ENCODE results near the gene MTNR1B.

The MTNR1B gene

GRCh38 chr11:92978271-92979111 lies 9.0 kb downstream of the MTNR1B start:
- no peak for DNase-seq

- no peak for DNase-seq
Measured at GRCh38 chr11:92979176-92979575, 9.7 kb downstream of the MTNR1B start.

- DNase-seq = no peak
Measured at GRCh38 chr11:92980312-92980711, 10.9 kb downstream of the MTNR1B start.

GRCh38 chr11:92981508-92982043 lies 12.1 kb downstream of the MTNR1B start:
- DNase-seq = no peak

- DNase-seq = no peak
Measured at GRCh38 chr11:92986585-92986984, 17.1 kb downstream of the MTNR1B start.

DNA sequence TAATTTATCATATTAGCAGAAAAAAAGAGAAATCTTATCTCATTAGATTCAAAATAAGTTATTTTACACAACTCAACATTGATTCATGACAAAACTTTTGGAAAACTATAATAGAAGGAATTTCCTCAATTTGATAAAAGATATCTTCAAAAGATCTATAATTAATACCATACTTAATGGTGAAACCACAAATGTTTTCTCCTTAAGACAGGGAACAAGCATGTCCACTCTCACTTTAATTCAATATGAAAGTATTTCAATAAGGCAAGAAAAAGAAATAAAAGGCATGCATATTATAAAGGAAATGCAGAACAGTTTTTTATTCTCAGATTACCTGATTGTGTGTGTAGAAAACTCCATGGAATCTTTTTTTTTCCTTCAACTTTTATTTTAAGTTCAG lies 23.6 kb downstream of the MTNR1B start:
- no peak for DNase-seq

GRCh38 chr11:93000511-93001476 lies 31.3 kb downstream of the MTNR1B start:
- DNase-seq = no peak

- no peak for DNase-seq
Measured at GRCh38 chr11:93001806-93002205, 32.4 kb downstream of the MTNR1B start.

GRCh38 chr11:93002380-93002779 lies 32.9 kb downstream of the MTNR1B start:
- DNase-seq = no peak

DNA sequence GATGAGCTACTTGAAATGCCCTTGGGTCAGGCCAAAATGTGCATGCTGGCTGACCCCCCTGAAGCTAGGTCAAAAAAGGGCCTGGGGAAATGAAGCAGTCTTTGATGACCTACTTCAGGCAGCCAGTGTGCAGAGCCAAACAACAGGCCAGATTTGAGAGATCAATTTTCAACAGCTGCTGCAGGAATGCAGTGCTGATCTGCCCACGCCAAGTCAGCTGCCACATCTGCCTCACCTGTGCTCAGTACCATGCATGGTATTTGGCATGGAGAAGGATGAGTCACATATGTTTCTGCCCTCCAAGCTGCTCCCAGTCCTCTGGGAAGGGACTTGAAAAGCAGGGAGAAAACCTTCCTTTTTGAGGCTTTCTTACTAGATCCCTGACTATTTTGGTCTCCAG lies 35.8 kb downstream of the MTNR1B start:
- DNase-seq = no peak

- no peak for DNase-seq
Measured at GRCh38 chr11:93013646-93014045, 44.2 kb downstream of the MTNR1B start.

DNA sequence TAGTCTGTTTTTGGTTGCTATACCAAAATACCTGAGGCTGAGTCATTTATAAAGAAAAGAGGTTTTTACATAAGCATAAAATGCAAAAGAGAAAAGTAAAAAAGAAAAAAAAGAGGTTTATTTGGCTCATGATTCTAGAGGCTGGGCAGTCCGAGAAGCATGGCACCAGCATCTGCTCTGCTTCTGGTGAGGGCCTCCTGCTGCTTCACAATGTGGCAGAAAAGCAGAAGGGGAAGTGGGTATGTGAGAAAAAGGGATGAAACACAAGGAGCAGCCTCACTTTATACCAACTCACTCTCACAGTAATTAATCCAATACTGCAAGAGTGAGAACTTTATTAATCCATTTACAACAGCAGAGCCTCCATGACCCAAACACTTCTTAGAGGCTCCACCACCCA lies 47.1 kb downstream of the MTNR1B start:
- DNase-seq = no peak

DNA sequence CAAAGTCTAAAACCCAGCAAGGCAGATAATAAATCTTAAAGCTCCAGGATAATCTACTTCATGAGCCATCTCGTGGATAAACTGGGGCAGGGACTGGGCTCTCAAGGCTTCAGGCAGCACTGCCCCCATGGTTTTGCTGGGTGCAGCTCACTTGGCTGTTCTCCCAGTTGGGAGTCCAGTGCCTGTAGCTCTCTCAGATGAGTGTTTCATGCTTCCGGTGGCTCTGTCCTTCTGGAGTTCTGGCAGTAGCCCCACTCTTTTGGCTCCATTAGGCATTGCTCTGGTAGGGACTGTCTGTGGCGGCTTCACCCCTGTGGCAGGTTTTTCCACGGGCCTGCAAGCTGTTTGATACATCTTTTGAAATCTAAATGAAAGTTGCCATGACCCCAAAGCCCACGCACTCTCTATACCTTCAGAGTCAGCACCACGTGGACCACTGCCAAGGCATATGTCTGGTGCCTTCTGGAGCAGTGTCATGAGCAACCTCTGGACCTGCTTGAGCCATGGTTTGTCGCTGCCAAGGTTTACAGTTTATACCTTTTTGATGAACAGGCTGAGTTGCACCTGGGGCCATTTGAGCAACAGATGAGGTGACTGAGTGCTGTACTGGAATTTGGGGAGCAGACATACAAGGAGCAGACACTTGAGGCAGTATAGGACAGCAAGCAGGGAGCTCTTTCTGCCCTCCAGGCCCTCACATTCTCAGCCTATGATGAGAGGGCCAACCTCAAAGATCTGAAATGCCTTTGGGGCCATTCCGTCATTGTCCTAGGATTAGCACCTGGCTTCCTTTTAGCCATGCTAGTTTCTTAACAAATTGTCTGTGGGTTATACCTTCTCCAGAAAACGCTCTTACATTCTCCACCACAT lies 48.6 kb downstream of the MTNR1B start:
- DNase-seq = no peak

- DNase-seq = no peak
Measured at GRCh38 chr11:93020248-93021046, 51.0 kb downstream of the MTNR1B start.

DNA sequence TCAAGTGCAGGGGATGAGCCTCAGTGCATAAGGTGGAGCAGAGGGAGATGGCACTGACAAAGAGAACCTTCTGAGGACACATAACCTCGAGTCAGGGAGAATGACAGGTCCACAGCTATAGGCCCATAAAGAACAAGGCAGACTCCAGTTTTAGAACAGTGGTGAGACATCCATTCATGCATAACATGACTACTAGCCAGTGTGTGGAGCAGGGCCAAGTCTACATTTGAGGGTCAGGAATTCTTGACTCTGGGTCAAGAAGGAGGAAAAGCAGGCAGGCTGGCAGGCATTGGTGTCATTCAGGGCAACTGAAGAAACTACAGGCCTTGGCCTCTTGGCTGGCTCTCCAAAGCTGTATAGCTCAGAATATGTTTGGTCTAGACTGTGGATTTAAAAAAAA lies 54.9 kb downstream of the MTNR1B start:
- no peak for DNase-seq

DNA sequence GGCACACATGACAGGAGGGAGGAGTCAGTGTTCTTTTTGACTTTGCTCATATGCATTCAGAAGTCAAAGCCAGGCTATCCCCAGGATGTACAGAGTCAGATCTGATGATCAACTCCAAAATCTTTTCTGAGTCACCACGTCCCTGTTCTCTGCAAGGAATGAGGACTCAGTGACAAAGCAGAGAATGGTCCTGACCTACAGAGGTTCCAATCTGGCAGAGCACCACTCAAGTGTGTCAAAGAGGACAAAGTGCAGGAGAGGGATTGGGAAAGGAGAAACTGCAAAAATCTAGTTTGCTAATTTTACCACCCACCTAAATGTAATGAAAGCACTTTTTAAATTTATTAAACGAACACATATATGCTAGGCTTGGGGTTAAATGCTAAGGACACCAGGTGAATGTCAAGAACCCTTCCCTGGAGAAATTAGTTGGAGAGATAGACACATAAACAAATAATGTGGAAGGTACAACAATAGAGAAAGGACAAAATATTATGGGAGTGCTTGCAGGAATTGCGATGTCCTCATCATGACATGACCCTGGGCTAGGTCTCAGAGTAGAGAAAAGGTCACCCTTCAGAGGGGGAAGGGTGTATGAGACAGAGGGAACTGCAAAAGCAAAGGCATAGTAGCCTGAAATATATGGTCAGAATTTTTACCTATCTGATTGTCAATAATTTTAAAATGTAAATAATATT lies 56.3 kb downstream of the MTNR1B start:
- no peak for DNase-seq

- DNase-seq = no peak
Measured at GRCh38 chr11:93028960-93029522, 59.6 kb downstream of the MTNR1B start.

- DNase-seq = no peak
Measured at GRCh38 chr11:93031386-93031785, 61.9 kb downstream of the MTNR1B start.

All from KG1 (cell line).